ENCODE data around the gene ARAP3. TPM values are rescaled to one million over a fixed set of nuclear protein-coding genes. Genes with fewer than 3 reads are reported as not detected.

The ARAP3 gene
- polyA plus RNA-seq, 1 experiment = 3.5 TPM

DNA sequence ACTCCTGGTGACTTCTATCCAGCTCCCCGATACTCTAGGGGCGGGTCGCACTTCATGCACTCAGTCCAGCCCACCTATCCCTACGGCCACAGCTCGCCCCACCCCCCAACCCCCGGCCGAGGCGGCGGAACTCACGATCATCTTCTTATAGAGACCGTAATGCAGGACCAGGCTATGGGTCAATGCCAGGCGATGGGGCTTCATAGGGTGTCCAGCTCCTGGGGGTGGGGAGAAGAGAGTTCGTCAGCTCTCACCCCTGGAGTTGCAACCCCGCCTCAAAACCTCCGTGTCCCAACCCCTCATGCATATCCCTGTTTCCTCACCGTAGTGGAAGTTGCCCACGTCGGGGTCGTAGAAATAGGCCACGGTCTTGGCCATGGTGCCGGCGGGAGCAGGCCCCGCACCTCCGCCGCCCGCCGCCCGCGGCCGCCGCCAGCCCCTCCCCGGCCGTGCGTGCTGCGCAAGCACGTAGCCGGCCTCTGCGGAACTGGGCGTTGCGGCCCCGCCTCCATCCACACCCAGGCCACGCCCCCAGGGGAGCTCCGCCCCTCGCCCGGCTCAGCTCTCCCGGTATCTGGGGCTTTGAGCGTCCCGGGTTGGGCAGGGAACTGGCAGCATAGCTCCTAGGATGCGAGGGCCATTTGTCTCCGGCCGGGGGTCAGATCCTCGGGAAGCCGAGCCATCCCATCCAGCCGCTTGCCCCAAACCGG is 45.5 kb downstream of the ARAP3 start, which contains the start of the genes HDAC3 and RELL2:
Gene HDAC3 (minus strand): TSS at position 437 of the 710 bp plus-strand sequence. CDS start 59 bp downstream, at position 378.
Gene RELL2 (plus strand): TSS at position 585 of the 710 bp plus-strand sequence. CDS start 1,229 bp downstream, outside the sequence.
- TF ChIP-seq CTCF (IDR thresholded peaks at IDR 0.05; ENCODE audit: low read depth, low read length) = no peak
- DNase-seq (ENCODE audit: low read depth, low spot score) = peak; percentile 57
- H3K9me3 ChIP-seq (ENCODE audit: control insufficient read depth, insufficient read depth, low read length) = no peaks in the 10 kb centered on the region; the same call in 1 of the 2 replicates
- H3K27me3 ChIP-seq (ENCODE audit: control insufficient read depth, insufficient read depth, low read length) = no peaks in the 10 kb centered on the region
- peak within 1 kb of the TSS; percentile 77 for H3K4me3 ChIP-seq (ENCODE audit: low read depth, low read length)
- ChIA-PET POLR2A (interaction anchor here (0.5 to 3.1 kb wide), 12 partner anchors 15 to 332 kb away, joined by 3 to 28 read pairs (median 4); partner anchors contain the start of genes DIAPH1, FCHSD1 and RNF14), CTCF (interaction anchor here (0.5 to 11.5 kb wide), 10 partner anchors 17 to 1806 kb away, joined by 3 to 175 read pairs (median 4); partner anchors contain the start of gene DIAPH1)
- H3K27ac ChIP-seq (ENCODE audit: low read depth, low read length) = no peak within 1 kb of the TSS

GRCh38 chr5:141636106-141636412 is 46.0 kb downstream of the ARAP3 start:
- DNase-seq (ENCODE audit: low read depth, low spot score) = no peak
- ChIA-PET POLR2A (interaction anchor here (0.6 to 3.1 kb wide), 9 partner anchors 15 to 333 kb away, joined by 3 to 28 read pairs (median 4); partner anchors contain the start of genes DIAPH1, FCHSD1 and RNF14), CTCF (interaction anchor here (0.5 to 11.5 kb wide), 9 partner anchors 16 to 1805 kb away, joined by 3 to 175 read pairs (median 5); partner anchors contain the start of gene DIAPH1)
- Histone ChIP-seq H3K9me3 (ENCODE audit: control insufficient read depth, insufficient read depth, low read length) (no peaks in the 10 kb centered on the region; the same call in 1 of the 2 replicates), H3K27ac (ENCODE audit: low read depth, low read length) (no peak overlapping the region), H3K4me3 (ENCODE audit: low read depth, low read length) (peak overlapping the region; percentile 77), H3K27me3 (ENCODE audit: control insufficient read depth, insufficient read depth, low read length) (no peaks in the 10 kb centered on the region)
- no peak for TF ChIP-seq CTCF (IDR thresholded peaks at IDR 0.05; ENCODE audit: low read depth, low read length)

DNA sequence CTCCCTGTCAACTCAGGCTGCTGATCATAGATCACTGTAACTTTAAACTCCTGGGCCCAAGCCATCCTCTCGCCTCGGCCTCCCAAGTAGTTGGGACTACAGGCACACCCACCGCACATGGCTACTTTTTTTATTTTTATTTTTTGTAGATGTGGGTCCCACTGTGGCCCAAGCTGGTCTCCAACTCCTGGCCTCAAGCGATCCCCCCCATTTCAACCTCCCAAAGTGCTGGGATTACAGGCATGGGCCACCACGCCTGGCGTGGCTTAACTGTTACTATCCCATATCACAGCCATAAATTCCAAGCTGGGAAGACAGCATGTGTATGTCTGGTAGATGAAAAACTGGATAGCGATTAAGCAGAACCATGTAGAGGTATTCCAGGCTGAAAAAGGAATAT is 46.4 kb downstream of the ARAP3 start:
- CTCF ChIA-PET = interaction anchor here (0.6 to 11.5 kb wide), 7 partner anchors 16 to 340 kb away, joined by 4 to 175 read pairs (median 5); partner anchors contain the start of gene DIAPH1
- POLR2A ChIA-PET = interaction anchor here (0.6 to 3.1 kb wide), 8 partner anchors 16 to 333 kb away, joined by 3 to 28 read pairs (median 8); partner anchors contain the start of genes DIAPH1, FCHSD1 and RNF14
- no peaks in the 10 kb centered on the region; the same call in 1 of the 2 replicates for H3K9me3 ChIP-seq (ENCODE audit: control insufficient read depth, insufficient read depth, low read length)
- no peak for TF ChIP-seq CTCF (IDR thresholded peaks at IDR 0.05; ENCODE audit: low read depth, low read length)
- no peaks in the 10 kb centered on the region for H3K27me3 ChIP-seq (ENCODE audit: control insufficient read depth, insufficient read depth, low read length)
- H3K27ac ChIP-seq (ENCODE audit: low read depth, low read length) = no peak overlapping the region
- H3K4me3 ChIP-seq (ENCODE audit: low read depth, low read length) = peak overlapping the region; percentile 77
- no peak for DNase-seq (ENCODE audit: low read depth, low spot score)

DNA sequence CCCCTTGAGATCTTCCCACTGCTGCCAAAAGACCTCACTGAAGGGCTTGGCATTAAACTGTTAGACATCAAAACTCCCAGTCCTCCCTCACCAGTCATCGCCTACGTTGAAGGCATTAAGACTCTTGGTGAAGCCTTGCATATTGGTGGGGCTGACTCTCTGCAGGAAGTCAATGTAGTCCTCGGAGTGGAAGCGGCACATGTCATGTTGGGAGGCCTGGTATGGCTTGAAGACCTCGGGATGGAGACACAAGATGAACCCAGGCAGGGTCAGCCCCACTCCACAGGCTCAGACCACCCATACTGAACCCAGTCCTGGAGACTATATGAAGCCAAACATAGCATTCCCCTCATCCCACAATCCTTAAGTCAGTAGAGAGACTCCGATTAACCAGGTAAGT is 47.3 kb downstream of the ARAP3 start:
- ChIA-PET CTCF (interaction anchor here (1.2 to 11.5 kb wide), 3 partner anchors 15 to 42 kb away, joined by 5 to 175 read pairs (median 52); partner anchors contain the start of gene DIAPH1), POLR2A (interaction anchor here (1.0 kb wide), 1 partner anchor 16 kb away, joined by 6 read pairs; the partner anchor contains the start of gene DIAPH1)
- no peaks in the 10 kb centered on the region; the same call in 1 of the 2 replicates for H3K9me3 ChIP-seq (ENCODE audit: control insufficient read depth, insufficient read depth, low read length)
- no peak overlapping the region for H3K27ac ChIP-seq (ENCODE audit: low read depth, low read length)
- H3K27me3 ChIP-seq (ENCODE audit: control insufficient read depth, insufficient read depth, low read length) = no peaks in the 10 kb centered on the region
- no peak for TF ChIP-seq CTCF (IDR thresholded peaks at IDR 0.05; ENCODE audit: low read depth, low read length)
- H3K4me3 ChIP-seq (ENCODE audit: low read depth, low read length) = no peak overlapping the region
- no peak for DNase-seq (ENCODE audit: low read depth, low spot score)
